Upper lobe of left lung (tissue), 6 donors: ENCODE results near the gene MTG2. TPM values are rescaled to one million over a fixed set of nuclear protein-coding genes. Genes with fewer than 3 reads are reported as not detected.

ENCODE experiments used
- ATAC-seq, 2 donors: fragments of 200-7000 bp; cut with Tn5 transposase; one replicate each; pipeline ENCODE4 v1.9.1; 2022; ENCODE audit warnings: mild to moderate bottlenecking in 2 of 2, moderate library complexity in 2 of 2; ENCODE audit not compliant: low FRiP score in 2 of 2
- DNase-seq, 2 donors: peaks; one replicate each; pipeline ENCODE4 v3.0.0-alpha.2; 2019 to 2020
- H3K27ac ChIP-seq, 4 donors: fragments of 200-600 bp; sonication (generic); one replicate each; pipeline ENCODE4 v1.5.1; 2016 to 2019
- H3K27me3 ChIP-seq, 4 donors: fragments of 200-600 bp; sonication (generic); one replicate each; pipeline ENCODE4 v1.5.1; 2017 to 2019
- H3K36me3 ChIP-seq, 4 donors: fragments of 200-600 bp; sonication (generic); one replicate each; pipeline ENCODE4 v1.5.1; 2016 to 2019
- H3K4me1 ChIP-seq, 4 donors: fragments of 200-600 bp; sonication (generic); one replicate each; pipeline ENCODE4 v1.5.1; 2018 to 2019
- H3K4me3 ChIP-seq, 4 donors: fragments of 200-600 bp; sonication (generic); one replicate each; pipeline ENCODE4 v1.5.1; 2017 to 2019; ENCODE audit warnings: mild to moderate bottlenecking in 2 of 4, moderate library complexity in 1 of 4
- H3K9me3 ChIP-seq, 4 donors: fragments of 200-600 bp; sonication (generic); one replicate each; pipeline ENCODE4 v1.5.1; 2018 to 2019
- CTCF ChIP-seq, 6 experiments: fragments of 450-650 bp in 4 of 6; fragments of 200-600 bp in 2 of 6; sonication (generic) in 2 of 6; IDR thresholded peaks; one replicate each; pipeline ENCODE4 v1.5.1; 2016 to 2019; ENCODE audit warnings: antibody characterized with exemption in 6 of 6
- EP300 ChIP-seq, 4 donors: sonication (generic); formaldehyde crosslinking; IDR thresholded peaks; one replicate each; pipeline ENCODE4 v1.5.1; 2017; ENCODE audit warnings: antibody characterized with exemption in 4 of 4, control low read depth in 2 of 4
- POLR2A ChIP-seq, 4 donors: fragments of 450-650 bp; IDR thresholded peaks; one replicate each; pipeline ENCODE4 v1.5.1; 2016 to 2017; ENCODE audit warnings: antibody characterized with exemption in 4 of 4, mild to moderate bottlenecking in 2 of 4
- POLR2AphosphoS5 ChIP-seq, 2 donors: sonication (generic); formaldehyde crosslinking; IDR thresholded peaks; one replicate each; pipeline ENCODE4 v1.5.1; 2017; ENCODE audit warnings: antibody characterized with exemption in 2 of 2
- WGBS, 2 donors: methylation state at CpG; one replicate each; pipeline ENCODE4 v1.1.5; 2017 to 2018; 5-methylcytosine and 5-hydroxymethylcytosine counted together
- total RNA-seq, 6 donors: library from RNA; depleted of rRNA in 4 of 6; stranded (reverse); fragments of >200 nt in 4 of 6; gene quantifications; one replicate each; pipeline versions ENCODE4 v1.1.0 to v1.2.1, GENCODE V29; 2016 to 2021
- donor health status: DM: no; HTN: no; CAD: no; lungs with moderate emphysema.
- donor health status: DM: no; HTN: yes; CAD: no; lungs with severe emphysema.

Gene MTG2
- total RNA-seq, 6 donors from 2014 or later = 28.3 to 42.3 (median 32.0) TPM

- TF ChIP-seq POLR2A (IDR thresholded peaks at IDR 0.05) = no peak
- TF ChIP-seq EP300 (IDR thresholded peaks at IDR 0.05) = no peak
- no peak for TF ChIP-seq POLR2AphosphoS5 (IDR thresholded peaks at IDR 0.05)
- TF ChIP-seq CTCF (IDR thresholded peaks at IDR 0.05) = no peak
- Histone ChIP-seq H3K4me3 (no peak overlapping the region), H3K9me3 (no peaks in the 10 kb centered on the region), H3K27me3 (no peaks in the 10 kb centered on the region), H3K27ac (no peak overlapping the region), H3K4me1 (peaks cover 0 to 14% (median 5%) of the 10 kb centered on the region in 4 donors), H3K36me3 (peaks cover 0 to 15% (median 0%) of the 10 kb centered on the region in 4 donors)
- 72 to 76% methylated on average over 6 of the region's 6 CpGs for WGBS, 2 donors
- no peak for ATAC-seq
- no peak for DNase-seq
These were observed 66.2 kb downstream of the MTG2 start for GRCh38 chr20:62248890-62249560.

GRCh38 chr20:62252342-62252966 is 69.6 kb downstream of the MTG2 start:
- ATAC-seq = no peak
- 89 to 93% methylated on average over 26 of the region's 26 CpGs for WGBS, 2 donors

More at GRCh38 chr20:62252342-62252966, 69.6 kb downstream of the MTG2 start:
- Histone ChIP-seq H3K27me3 (no peaks in the 10 kb centered on the region), H3K36me3 (peaks cover 3 to 23% (median 11%) of the 10 kb centered on the region in 4 donors), H3K9me3 (no peaks in the 10 kb centered on the region), H3K27ac (no peak overlapping the region), H3K4me3 (no peak overlapping the region), H3K4me1 (peaks cover 0 to under 1% (median 0%) of the 10 kb centered on the region in 4 donors)
- no peak for DNase-seq
- TF ChIP-seq POLR2A (IDR thresholded peaks at IDR 0.05) (no peak), EP300 (IDR thresholded peaks at IDR 0.05) (no peak), POLR2AphosphoS5 (IDR thresholded peaks at IDR 0.05) (no peak), CTCF (IDR thresholded peaks at IDR 0.05) (no peak)

Other genes with a start within 250 kb of the MTG2 start
- gene TAF4, start 117.1 kb upstream of the MTG2 start, total RNA-seq = 10 to 100 TPM; 13.0 to 44.0 (median 20.7) TPM
- 10 to 100 TPM; 27.8 to 46.3 (median 36.4) TPM for gene LSM14B, start 60.6 kb upstream of the MTG2 start, total RNA-seq
- gene PSMA7, start 39.6 kb upstream of the MTG2 start, total RNA-seq = 100 to 1,000 TPM; 186 to 317 (median 240) TPM
- gene SS18L1, start 39.3 kb upstream of the MTG2 start, total RNA-seq = 10 to 100 TPM; 12.2 to 70.8 (median 19.7) TPM
- gene HRH3, start 37.2 kb downstream of the MTG2 start, total RNA-seq = not detected
- 10 to 100 TPM; 35.7 to 65.0 (median 48.0) TPM for gene OSBPL2, start 55.5 kb downstream of the MTG2 start, total RNA-seq
- gene ADRM1, start 120.0 kb downstream of the MTG2 start, total RNA-seq = 100 to 1,000 TPM in 2 of 6 donors, 10 to 100 TPM in 4; 57.6 to 158 (median 91.6) TPM
- gene LAMA5, start 184.3 kb downstream of the MTG2 start, total RNA-seq = 1,000 to 10,000 TPM in 1 of 6 donors, 100 to 1,000 TPM in 5; 176 to 1,019 (median 307) TPM
- gene RPS21, start 204.1 kb downstream of the MTG2 start, total RNA-seq = 1,000 to 10,000 TPM in 3 of 6 donors, 100 to 1,000 TPM in 2, 10 to 100 TPM in 1; 94.6 to 1,381 (median 998) TPM
- 1 to 10 TPM; 2.2 to 5.2 (median 4.0) TPM for gene CABLES2, start 224.3 kb downstream of the MTG2 start, total RNA-seq
- 1 to 10 TPM in 4 of 6 donors, under 1 TPM in 1, not detected in 1; 0.51 to 6.3 (median 1.9) TPM for gene RBBP8NL, start 244.5 kb downstream of the MTG2 start, total RNA-seq